SH-SY5Y (cell line): ENCODE measurements around the gene SEL1L3.

Experiments used
- GATA2 ChIP-seq: IDR thresholded peaks from 2 replicates; pipeline ENCODE4 v1.6.1; 2011; ENCODE audit warnings: mild to moderate bottlenecking, low read depth, low read length
- GATA3 ChIP-seq: IDR thresholded peaks from 2 replicates; pipeline ENCODE4 v1.6.1; 2011; ENCODE audit warnings: low read depth, mild to moderate bottlenecking, low read length, moderate library complexity

DNA sequence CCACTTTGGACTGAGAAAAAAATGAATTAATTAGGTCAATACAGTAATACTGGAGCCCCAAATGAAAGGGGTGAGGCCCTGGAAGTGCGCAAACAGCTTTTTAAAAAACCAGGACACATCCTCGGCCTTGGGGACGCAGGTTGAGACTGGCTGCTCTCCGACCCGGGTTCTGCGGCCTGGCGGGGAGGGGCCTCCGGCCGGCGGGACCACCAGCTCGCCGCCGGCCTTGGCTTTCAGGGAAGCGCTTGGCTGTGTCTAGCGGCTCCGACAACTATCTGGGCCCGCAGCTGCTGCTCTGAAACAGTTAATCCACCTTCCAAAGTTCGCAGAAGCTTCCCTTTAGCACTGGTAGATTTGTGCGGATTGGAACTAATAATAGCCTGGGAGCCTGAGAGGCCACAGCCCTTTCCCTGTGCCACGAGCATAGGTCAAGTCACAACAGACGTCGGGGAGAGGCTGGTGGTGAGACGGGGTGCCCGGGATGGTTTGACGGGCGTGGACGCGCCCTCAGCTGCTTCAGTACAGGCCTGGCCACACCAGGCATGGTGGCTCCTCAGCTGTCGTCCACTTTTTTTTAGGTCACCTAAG lies 1.1 kb upstream of the SEL1L3 start:
- TF ChIP-seq GATA3, result no peak
- no peak for TF ChIP-seq GATA2
